GM21723 (cell line): ENCODE measurements around the gene CADPS.

Source experiments
- ATAC-seq: cut with Tn5 transposase; IDR thresholded peaks from one replicate; pipeline ENCODE4 v1.9.1; 2021; ENCODE audit warnings: mild to moderate bottlenecking, moderate library complexity; ENCODE audit not compliant: unreplicated experiment

The CADPS gene

GRCh38 chr3:62647711-62648110 is 227.5 kb downstream of the CADPS start:
- ATAC-seq: no peak

- ATAC-seq: no peak
These were observed 230.7 kb downstream of the CADPS start for GRCh38 chr3:62644493-62644892.

- no peak for ATAC-seq
These were observed 236.9 kb downstream of the CADPS start for GRCh38 chr3:62638316-62638715.

- no peak for ATAC-seq
These were observed 238.9 kb downstream of the CADPS start for GRCh38 chr3:62636235-62636826.

GRCh38 chr3:62632510-62633294 is 242.5 kb downstream of the CADPS start:
- no peak for ATAC-seq

- ATAC-seq: no peak
These were observed 243.7 kb downstream of the CADPS start for GRCh38 chr3:62631488-62631887.

- no peak for ATAC-seq
These were observed 244.6 kb downstream of the CADPS start for GRCh38 chr3:62630664-62631063.

GRCh38 chr3:62625268-62625667 is 249.9 kb downstream of the CADPS start:
- ATAC-seq: no peak

GRCh38 chr3:62624185-62624584 is 251.0 kb downstream of the CADPS start:
- ATAC-seq: no peak

- peak; percentile 84 for ATAC-seq
These were observed 252.6 kb downstream of the CADPS start for GRCh38 chr3:62622553-62623174.

GRCh38 chr3:62621925-62622324 is 253.3 kb downstream of the CADPS start:
- ATAC-seq: no peak

GRCh38 chr3:62621176-62621575 is 254.0 kb downstream of the CADPS start:
- ATAC-seq: no peak

GRCh38 chr3:62615258-62615849 is 259.9 kb downstream of the CADPS start:
- ATAC-seq: no peak

GRCh38 chr3:62614527-62614926 is 260.7 kb downstream of the CADPS start:
- no peak for ATAC-seq

- no peak for ATAC-seq
These were observed 263.5 kb downstream of the CADPS start for GRCh38 chr3:62611541-62612240.

GRCh38 chr3:62607287-62608029 is 267.8 kb downstream of the CADPS start:
- ATAC-seq: no peak

- ATAC-seq: no peak
These were observed 269.7 kb downstream of the CADPS start for GRCh38 chr3:62605413-62606068.

GRCh38 chr3:62604751-62605351 is 270.4 kb downstream of the CADPS start:
- no peak for ATAC-seq

GRCh38 chr3:62604298-62604697 is 270.9 kb downstream of the CADPS start:
- ATAC-seq: no peak

GRCh38 chr3:62602987-62603386 is 272.2 kb downstream of the CADPS start:
- no peak for ATAC-seq
